Uterus (tissue), 2 donors: ENCODE data around the gene APBB3.

Experiments
- POLR2A ChIP-seq, 2 donors: fragments of 450-650 bp; IDR thresholded peaks; one replicate each; pipeline ENCODE4 v1.6.1; 2016; ENCODE audit warnings: antibody characterized with exemption in 2 of 2, mild to moderate bottlenecking in 1 of 2, moderate library complexity in 1 of 2
- TF ChIP-seq, protein P1 (sequence below), 4 experiments: fragments of 200-600 bp in 2 of 4; fragments of 450-650 bp in 2 of 4; sonication (generic) in 2 of 4; IDR thresholded peaks; one replicate each; pipeline ENCODE4 v1.5.1; 2016 to 2019; ENCODE audit warnings: antibody characterized with exemption in 4 of 4, mild to moderate bottlenecking in 2 of 4, moderate library complexity in 1 of 4

DNA sequence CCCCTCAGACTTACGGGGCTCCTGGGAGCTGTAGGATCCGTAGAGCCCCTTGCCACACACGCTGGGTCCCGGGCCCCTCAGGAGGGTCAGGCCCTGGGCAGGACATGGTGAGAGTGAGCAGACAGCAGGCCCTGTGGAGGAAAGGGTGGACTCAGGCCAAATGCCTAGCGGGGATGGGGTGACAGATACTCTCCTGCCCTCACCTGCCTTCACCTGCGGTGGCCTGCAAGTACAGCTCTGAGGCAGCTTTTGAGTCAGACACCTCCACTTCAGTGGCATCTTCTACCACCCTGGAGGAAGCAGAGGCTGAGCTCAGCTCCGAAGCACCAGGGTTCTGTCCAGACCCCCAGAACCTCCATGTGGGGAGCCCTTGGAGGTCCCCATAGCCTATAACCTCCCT is 26.5 kb upstream of the APBB3 start:
- TF ChIP-seq, protein P1, sequence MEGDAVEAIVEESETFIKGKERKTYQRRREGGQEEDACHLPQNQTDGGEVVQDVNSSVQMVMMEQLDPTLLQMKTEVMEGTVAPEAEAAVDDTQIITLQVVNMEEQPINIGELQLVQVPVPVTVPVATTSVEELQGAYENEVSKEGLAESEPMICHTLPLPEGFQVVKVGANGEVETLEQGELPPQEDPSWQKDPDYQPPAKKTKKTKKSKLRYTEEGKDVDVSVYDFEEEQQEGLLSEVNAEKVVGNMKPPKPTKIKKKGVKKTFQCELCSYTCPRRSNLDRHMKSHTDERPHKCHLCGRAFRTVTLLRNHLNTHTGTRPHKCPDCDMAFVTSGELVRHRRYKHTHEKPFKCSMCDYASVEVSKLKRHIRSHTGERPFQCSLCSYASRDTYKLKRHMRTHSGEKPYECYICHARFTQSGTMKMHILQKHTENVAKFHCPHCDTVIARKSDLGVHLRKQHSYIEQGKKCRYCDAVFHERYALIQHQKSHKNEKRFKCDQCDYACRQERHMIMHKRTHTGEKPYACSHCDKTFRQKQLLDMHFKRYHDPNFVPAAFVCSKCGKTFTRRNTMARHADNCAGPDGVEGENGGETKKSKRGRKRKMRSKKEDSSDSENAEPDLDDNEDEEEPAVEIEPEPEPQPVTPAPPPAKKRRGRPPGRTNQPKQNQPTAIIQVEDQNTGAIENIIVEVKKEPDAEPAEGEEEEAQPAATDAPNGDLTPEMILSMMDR (IDR thresholded peaks at IDR 0.05): no peak
- TF ChIP-seq POLR2A (IDR thresholded peaks at IDR 0.05): no peak
